Adrenal gland (tissue), 5 donors: ENCODE data around the gene PKP4.

Experiments
- POLR2A ChIP-seq, 2 donors: fragments of 450-650 bp; IDR thresholded peaks; one replicate each; pipeline ENCODE4 v1.6.1; 2017; ENCODE audit warnings: antibody characterized with exemption in 2 of 2, mild to moderate bottlenecking in 2 of 2, moderate library complexity in 1 of 2
- TF ChIP-seq, protein P1 (sequence below), 6 experiments: fragments of 450-650 bp in 4 of 6; fragments of 200-600 bp in 2 of 6; sonication (generic) in 1 of 6; IDR thresholded peaks; 1 replicate in 5 of 6; 2 replicates in 1 of 6; pipeline versions ENCODE4 v1.5.1 to v1.8.0; 2016 to 2021; ENCODE audit warnings: antibody characterized with exemption in 6 of 6, mild to moderate bottlenecking in 2 of 6, moderate library complexity in 1 of 6
- donor health status: DM: no; HTN: no; CAD: no.

DNA sequence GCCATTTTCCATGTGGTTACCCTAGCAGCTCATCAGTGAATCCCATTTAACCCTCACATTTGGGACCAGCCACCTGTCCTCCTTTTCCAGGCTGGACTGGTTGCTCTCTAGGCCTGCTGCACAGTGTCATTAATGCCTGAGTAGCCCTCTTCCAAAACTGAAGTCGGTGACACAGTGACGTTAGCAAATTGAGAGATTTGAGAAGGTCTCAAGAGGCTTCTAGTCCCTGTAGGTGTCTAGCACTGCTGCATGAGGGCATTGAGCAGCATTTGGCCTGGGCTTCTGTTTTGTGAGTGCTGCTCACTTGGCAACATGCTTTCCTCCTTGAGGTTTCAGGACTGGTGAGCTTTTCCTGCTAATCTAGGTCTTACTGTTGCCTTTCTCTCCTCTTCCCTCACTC, 36.7 kb downstream of the PKP4 start:
- TF ChIP-seq POLR2A (IDR thresholded peaks at IDR 0.05) = no peak
- TF ChIP-seq, protein P1, sequence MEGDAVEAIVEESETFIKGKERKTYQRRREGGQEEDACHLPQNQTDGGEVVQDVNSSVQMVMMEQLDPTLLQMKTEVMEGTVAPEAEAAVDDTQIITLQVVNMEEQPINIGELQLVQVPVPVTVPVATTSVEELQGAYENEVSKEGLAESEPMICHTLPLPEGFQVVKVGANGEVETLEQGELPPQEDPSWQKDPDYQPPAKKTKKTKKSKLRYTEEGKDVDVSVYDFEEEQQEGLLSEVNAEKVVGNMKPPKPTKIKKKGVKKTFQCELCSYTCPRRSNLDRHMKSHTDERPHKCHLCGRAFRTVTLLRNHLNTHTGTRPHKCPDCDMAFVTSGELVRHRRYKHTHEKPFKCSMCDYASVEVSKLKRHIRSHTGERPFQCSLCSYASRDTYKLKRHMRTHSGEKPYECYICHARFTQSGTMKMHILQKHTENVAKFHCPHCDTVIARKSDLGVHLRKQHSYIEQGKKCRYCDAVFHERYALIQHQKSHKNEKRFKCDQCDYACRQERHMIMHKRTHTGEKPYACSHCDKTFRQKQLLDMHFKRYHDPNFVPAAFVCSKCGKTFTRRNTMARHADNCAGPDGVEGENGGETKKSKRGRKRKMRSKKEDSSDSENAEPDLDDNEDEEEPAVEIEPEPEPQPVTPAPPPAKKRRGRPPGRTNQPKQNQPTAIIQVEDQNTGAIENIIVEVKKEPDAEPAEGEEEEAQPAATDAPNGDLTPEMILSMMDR (IDR thresholded peaks at IDR 0.05) = no peak
